Activated T-cell treated with anti-CD3 and anti-CD28 coated beads, Interleukin-2, amount 50 U/mL, for 4 hours (primary cell): ENCODE measurements around the gene ACSS2. TPM values are rescaled to one million over a fixed set of nuclear protein-coding genes. Genes with fewer than 3 reads are reported as not detected.
"Not testable (repeated sequence)": the region's sequence is repeated elsewhere in the genome, so short reads cannot be mapped to it uniquely, and the experiment has no call there.

Experiments used
- ATAC-seq, 2 donors: fragments of 200-7000 bp; cut with Tn5 transposase; one replicate each; pipeline ENCODE4 v1.10.0; 2021
- DNase-seq: peaks from one replicate; pipeline ENCODE4 v3.0.0-alpha.2; 2020
- H3K27me3 Mint-ChIP-seq: one replicate; pipeline ENCODE4 v1.8.0; 2021; ENCODE audit warnings: low read depth, mixed read lengths
- H3K36me3 Mint-ChIP-seq: one replicate; pipeline ENCODE4 v1.8.0; 2022; ENCODE audit warnings: mixed read lengths; ENCODE audit not compliant: insufficient read depth
- H3K4me1 Mint-ChIP-seq: one replicate; pipeline ENCODE4 v1.8.0; 2021; ENCODE audit warnings: low read depth, mixed read lengths
- H3K4me3 Mint-ChIP-seq: one replicate; pipeline ENCODE4 v1.8.0; 2021; ENCODE audit warnings: mild to moderate bottlenecking, moderate library complexity, mixed read lengths
- H3K9me3 Mint-ChIP-seq: one replicate; pipeline ENCODE4 v1.8.0; 2021; ENCODE audit warnings: mixed read lengths
- total RNA-seq, 3 donors: library from RNA; stranded (reverse); gene quantifications; one replicate each; pipeline ENCODE4 v1.2.1, GENCODE V29; 2021

ACSS2 gene
- total RNA-seq, 3 donors from 2014 or later = 6.0 to 10.6 (median 10.4) TPM

- no peak overlapping the region for H3K4me3 Mint-ChIP-seq
- peaks cover 12% of the 10 kb centered on the region for H3K36me3 Mint-ChIP-seq
Observed at GRCh38 chr20:34862724-34863123, 13.7 kb upstream of the ACSS2 start.

DNA sequence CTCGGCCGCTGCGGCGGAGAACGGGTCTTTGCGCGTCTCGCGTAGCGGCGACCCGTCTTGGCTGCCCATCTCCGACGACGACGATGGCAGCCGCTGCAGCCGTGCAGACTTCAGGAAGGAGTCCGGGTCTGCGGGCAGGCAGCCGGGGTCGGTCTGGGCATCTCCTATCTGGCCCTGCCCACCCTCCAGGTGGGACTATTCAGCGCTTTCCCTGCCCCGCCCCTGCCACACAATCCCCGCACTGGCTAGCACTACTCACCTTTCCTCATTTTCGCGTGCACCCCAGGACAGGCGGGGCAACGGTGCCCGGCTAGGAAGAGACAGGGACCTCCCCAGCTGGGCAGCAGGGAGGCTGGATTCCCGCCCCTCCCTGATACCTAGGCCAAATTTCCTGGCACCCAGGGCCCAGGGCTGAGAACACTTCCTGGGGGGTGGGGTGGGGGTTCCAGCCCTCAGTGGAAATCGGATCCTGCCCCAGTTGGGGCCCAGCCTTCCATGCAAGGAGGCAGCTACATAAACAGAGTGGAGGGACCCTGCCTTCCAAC, 12.9 kb upstream of the ACSS2 start:
- Mint-ChIP-seq H3K27me3 (no peaks in the 10 kb centered on the region), H3K9me3 (no peaks in the 10 kb centered on the region), H3K4me3 (no peak overlapping the region), H3K36me3 (peaks cover 9% of the 10 kb centered on the region), H3K4me1 (no peaks in the 10 kb centered on the region)
- ATAC-seq = no peak
- DNase-seq = no peak

More at GRCh38 chr20:34862724-34863123, 13.7 kb upstream of the ACSS2 start:
- ATAC-seq = no peak
- Mint-ChIP-seq H3K4me1 (no peaks in the 10 kb centered on the region), H3K9me3 (no peaks in the 10 kb centered on the region), H3K27me3 (no peaks in the 10 kb centered on the region)
- no peak for DNase-seq

DNA sequence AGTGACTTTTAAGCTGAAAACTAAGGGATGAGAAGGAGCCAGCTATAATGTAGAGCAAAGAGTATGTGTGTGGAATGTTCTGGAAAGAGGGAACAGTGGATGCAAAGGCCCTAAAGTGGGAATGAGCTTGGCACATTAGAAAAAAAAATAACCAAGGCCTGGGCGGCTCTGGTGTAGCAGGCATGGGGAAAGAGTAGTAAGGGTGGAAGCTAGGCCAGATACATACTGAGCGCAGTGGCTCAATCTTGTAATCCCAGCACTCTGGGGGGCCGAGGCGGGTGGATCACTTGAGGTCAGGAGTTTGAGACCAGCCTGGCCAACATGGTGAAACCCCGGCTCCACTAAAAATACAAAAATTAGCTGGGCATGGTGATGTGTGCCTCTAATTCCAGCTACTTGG, 12.2 kb upstream of the ACSS2 start:
- DNase-seq (no peak), ATAC-seq (no peak)
- Mint-ChIP-seq H3K27me3 (no peaks in the 10 kb centered on the region), H3K4me3 (no peak overlapping the region), H3K9me3 (no peaks in the 10 kb centered on the region), H3K36me3 (peaks cover 7% of the 10 kb centered on the region), H3K4me1 (peaks cover under 1% of the 10 kb centered on the region)

DNA sequence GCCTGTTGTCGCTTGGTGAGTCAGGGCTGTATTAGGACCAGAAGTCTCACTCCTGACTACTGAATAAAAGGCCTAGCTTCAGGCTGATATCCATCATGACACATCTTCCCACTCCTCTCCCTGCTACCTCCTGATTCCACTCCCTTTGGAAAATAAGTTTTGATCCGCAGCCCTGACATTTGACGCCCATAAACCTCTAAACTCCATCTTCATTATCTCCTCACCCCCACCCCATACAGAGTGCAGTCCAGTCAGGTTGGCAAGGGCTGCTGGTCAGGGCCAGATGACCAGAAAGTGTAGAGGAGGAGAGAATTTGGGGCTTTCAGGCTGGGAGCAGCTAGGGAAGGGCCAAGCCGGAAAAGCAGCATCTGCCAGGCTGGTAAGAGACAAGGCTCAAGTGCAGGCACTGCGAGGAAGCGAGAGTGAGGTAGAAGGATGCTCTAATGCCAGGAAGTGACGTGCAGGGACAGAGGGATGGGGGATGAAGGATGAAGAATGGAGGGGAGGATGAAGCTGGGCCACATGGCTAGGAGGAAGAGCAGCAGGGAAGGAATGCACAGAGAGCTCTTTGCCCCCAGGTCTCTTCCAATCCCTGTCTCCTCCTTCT, 5.0 kb upstream of the ACSS2 start:
- Mint-ChIP-seq H3K9me3 (no peaks in the 10 kb centered on the region), H3K4me3 (peak overlapping the region; percentile 86), H3K36me3 (no peaks in the 10 kb centered on the region), H3K27me3 (peaks cover 2% of the 10 kb centered on the region), H3K4me1 (peaks cover 51% of the 10 kb centered on the region)
- DNase-seq (no peak), ATAC-seq (no peak)

GRCh38 chr20:34871966-34872621, 4.3 kb upstream of the ACSS2 start:
- ATAC-seq = no peak
- DNase-seq = no peak
- Mint-ChIP-seq H3K9me3 (no peaks in the 10 kb centered on the region), H3K36me3 (no peaks in the 10 kb centered on the region), H3K27me3 (peaks cover 2% of the 10 kb centered on the region), H3K4me3 (peak overlapping the region; percentile 86), H3K4me1 (peaks cover 56% of the 10 kb centered on the region)

GRCh38 chr20:34872622-34873224, 3.7 kb upstream of the ACSS2 start, which contains the start of gene GGT7:
Gene GGT7, minus strand, starts transcription at chr20:34872856. Its CDS starts 41 bp downstream, at chr20:34872815.
- Mint-ChIP-seq H3K4me1 (peaks cover 58% of the 10 kb centered on the region), H3K27me3 (peaks cover 2% of the 10 kb centered on the region), H3K9me3 (no peaks in the 10 kb centered on the region), H3K36me3 (no peaks in the 10 kb centered on the region), H3K4me3 (peak within 1 kb of the TSS; percentile 86)
- ATAC-seq (peak; percentile 67 to 70), DNase-seq (peak; percentile 89)

DNA sequence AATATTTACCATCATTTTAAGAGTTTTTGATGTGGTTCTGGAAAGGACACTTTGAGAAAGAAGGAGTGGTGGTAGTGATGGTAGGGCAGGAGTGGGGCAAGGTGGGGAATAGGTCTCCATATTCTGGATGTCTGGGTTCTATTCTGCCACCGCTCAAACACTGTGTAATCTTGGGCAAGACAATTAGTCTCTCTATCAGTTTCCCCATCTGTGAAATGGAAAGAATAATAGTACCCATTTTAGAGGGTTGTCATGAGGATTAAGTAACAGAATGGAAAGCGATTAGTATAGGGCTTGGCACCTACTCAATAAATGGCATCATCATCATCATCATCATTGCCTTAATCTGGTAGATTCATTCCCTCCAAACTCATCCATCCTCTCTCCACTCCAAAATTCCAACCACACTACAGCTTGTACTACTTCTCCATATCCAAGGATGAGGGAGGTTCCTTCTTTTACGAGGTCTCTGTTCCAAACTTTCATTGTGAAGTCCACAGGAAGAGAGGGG, 2.8 kb upstream of the ACSS2 start:
- Mint-ChIP-seq H3K9me3 (no peaks in the 10 kb centered on the region), H3K4me3 (peak overlapping the region; percentile 79), H3K4me1 (peaks cover 58% of the 10 kb centered on the region)

GRCh38 chr20:34874094-34874654, 2.2 kb upstream of the ACSS2 start:
- H3K4me3 Mint-ChIP-seq = peak overlapping the region; percentile 79
- H3K36me3 Mint-ChIP-seq = no peaks in the 10 kb centered on the region
- peaks cover 59% of the 10 kb centered on the region for H3K4me1 Mint-ChIP-seq
- peak; percentile 26 for DNase-seq
- no peaks in the 10 kb centered on the region for H3K9me3 Mint-ChIP-seq
- ATAC-seq = no peak
- H3K27me3 Mint-ChIP-seq = peaks cover 2% of the 10 kb centered on the region

More for the DNA sequence above, 2.8 kb upstream of the ACSS2 start:
- Mint-ChIP-seq H3K27me3 (peaks cover 2% of the 10 kb centered on the region), H3K36me3 (no peaks in the 10 kb centered on the region)
- no peak for ATAC-seq
- no peak for DNase-seq

DNA sequence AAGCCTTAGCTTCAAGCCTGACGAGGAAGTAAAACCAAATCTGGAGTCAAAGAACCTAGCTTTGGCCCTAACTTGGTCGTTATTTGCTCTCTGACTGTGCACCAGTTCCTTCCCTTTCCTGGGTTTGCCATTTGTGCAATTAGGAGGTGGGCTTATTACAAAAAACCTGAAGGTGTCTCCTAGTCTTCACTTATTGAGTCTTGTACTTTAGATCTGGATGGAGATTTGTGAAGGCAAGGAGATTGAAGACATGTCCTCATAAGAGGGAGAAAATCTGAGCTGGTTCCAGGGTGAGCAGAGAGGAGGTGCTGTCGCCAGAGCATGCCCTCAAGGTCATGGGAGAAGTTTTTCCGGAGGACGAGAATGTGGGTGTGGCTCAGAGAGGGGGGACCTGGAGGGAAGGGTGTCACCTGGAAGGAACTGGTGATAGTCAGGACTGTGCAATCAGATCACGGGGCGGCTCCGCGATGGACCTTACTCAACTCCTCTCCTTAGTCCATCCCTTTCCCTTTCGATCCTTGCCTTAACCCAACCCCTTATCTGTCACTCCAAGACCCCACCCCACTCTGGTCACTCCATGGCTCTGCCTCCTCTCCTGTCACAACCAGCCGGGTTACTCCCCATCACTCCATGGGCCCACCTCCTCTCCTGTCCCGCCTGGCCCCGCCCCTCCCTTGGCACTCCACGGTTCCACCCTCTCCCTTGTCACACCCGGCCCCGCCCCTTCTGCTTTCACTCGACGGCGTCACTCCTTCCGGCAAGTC, 588 bp upstream of the ACSS2 start:
- Mint-ChIP-seq H3K4me1 (peaks cover 50% of the 10 kb centered on the region), H3K36me3 (no peaks in the 10 kb centered on the region), H3K9me3 (no peaks in the 10 kb centered on the region), H3K4me3 (peak overlapping the region; percentile 88), H3K27me3 (peaks cover 2% of the 10 kb centered on the region)
- ATAC-seq (peak; percentile 77 to 81), DNase-seq (no peak)

DNA sequence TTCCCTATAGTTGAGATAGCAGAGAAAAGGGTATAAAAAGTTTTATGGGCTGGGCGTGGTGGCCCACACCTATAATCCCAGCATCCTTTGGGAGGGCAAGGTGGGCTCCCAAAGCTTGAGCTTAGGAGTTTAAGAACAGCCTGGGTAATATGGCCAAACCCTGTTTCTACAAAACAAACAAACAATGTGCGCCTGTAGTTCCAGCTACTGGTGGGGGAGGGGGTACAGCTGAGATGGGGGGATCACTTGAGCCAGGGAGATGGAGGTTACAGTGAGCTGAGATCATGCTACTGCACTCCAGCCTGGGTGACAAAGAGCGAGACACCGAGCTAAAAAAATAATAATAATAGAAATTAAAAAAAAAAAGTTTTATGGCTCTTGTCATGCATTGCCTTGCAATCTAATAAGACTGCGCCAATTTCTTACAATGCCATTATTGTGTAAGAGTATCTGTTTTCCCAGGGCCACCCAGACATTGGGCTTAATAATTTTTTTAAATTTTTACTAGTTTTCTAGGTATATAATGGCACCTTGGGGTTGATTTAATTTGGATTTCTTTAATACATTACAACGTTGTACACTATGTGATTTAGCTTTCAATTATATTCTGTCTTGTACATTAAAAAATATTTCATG, 3.9 kb downstream of the ACSS2 start:
- Mint-ChIP-seq H3K4me3 (no peak overlapping the region), H3K27me3 (no peaks in the 10 kb centered on the region), H3K36me3 (no peaks in the 10 kb centered on the region), H3K9me3 (no peaks in the 10 kb centered on the region), H3K4me1 (peaks cover 16% of the 10 kb centered on the region)
- ATAC-seq (no peak), DNase-seq (no peak)

DNA sequence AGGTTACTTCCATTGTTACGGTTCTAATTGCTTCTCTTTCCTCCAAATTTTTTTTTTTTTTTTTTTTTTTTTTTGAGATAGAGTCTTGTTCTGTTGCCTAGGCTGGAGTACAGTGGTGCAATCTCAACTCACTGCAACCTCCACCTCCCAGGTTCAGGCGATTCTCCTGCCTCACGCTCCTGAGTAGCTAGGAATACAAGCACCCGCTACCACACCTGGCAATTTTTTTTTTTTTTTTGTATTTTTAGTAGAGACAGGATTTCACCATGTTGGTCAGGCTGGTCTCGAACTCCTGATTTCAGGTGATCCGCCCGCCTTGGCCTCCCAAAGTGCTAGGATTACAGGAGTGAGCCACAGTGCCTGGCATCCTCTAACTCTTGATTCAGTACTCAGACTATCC, 4.6 kb downstream of the ACSS2 start:
- H3K4me1 Mint-ChIP-seq = peaks cover 11% of the 10 kb centered on the region
- H3K36me3 Mint-ChIP-seq, ATAC-seq, DNase-seq, H3K27me3 Mint-ChIP-seq, H3K4me3 Mint-ChIP-seq, H3K9me3 Mint-ChIP-seq: not testable (repeated sequence)

DNA sequence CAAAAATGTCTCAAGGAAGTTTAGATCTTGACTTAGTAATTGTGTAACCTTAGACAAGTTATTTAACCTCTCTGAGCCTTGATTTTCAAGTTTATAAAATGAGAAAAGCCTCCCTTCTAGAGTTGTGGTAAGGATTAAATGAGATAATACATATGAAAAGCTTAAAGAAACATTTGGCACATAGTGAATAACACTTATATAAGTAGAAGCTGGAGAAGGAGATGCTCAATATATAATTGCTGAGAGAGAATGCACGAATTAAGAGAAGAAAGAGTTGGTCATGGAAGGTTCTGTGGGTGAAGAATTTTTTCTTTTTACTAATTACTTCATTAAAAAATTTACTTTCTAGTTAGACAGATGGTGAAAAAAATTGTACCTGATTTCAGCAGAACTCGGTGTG, 5.3 kb downstream of the ACSS2 start:
- Mint-ChIP-seq H3K27me3 (no peaks in the 10 kb centered on the region), H3K4me3 (no peak overlapping the region), H3K4me1 (peaks cover 8% of the 10 kb centered on the region), H3K36me3 (peaks cover 2% of the 10 kb centered on the region), H3K9me3 (no peaks in the 10 kb centered on the region)
- DNase-seq = no peak
- ATAC-seq = no peak

GRCh38 chr20:34883087-34883688, 6.8 kb downstream of the ACSS2 start:
- Mint-ChIP-seq H3K4me1 (peaks cover 2% of the 10 kb centered on the region), H3K36me3 (peaks cover 2% of the 10 kb centered on the region), H3K9me3 (no peaks in the 10 kb centered on the region), H3K27me3 (no peaks in the 10 kb centered on the region), H3K4me3 (no peak overlapping the region)
- ATAC-seq (no peak), DNase-seq (no peak)
